SJSA1 (cell line): Measurements from ENCODE around the gene DPYD. TPM values are rescaled to one million over a fixed set of nuclear protein-coding genes. Genes with fewer than 3 reads are reported as not detected.

ENCODE experiments used
- DNase-seq, 2 experiments: peaks; one replicate each; pipeline ENCODE4 v3.0.0-alpha.2; 2015 to 2020; ENCODE audit warnings: low spot score in 2 of 2, low read depth in 1 of 2
- H3K27ac ChIP-seq: fragments of 250-450 bp; sonication (Bioruptor Pico); 2 replicates; pipeline ENCODE4 v1.5.1; 2020; ENCODE audit warnings: mild to moderate bottlenecking, moderate library complexity
- H3K27me3 ChIP-seq: fragments of 250-450 bp; sonication (Bioruptor Pico); replicated peaks from 2 replicates; pipeline ENCODE4 v1.5.1; 2020; ENCODE audit warnings: mild to moderate bottlenecking, moderate library complexity
- H3K36me3 ChIP-seq: fragments of 250-450 bp; sonication (Bioruptor Pico); 2 replicates; pipeline ENCODE4 v1.5.1; 2020; ENCODE audit warnings: mild to moderate bottlenecking
- H3K4me1 ChIP-seq: fragments of 250-450 bp; sonication (Bioruptor Pico); replicated peaks from 2 replicates; pipeline ENCODE4 v1.6.1; 2021; ENCODE audit warnings: mild to moderate bottlenecking
- H3K4me3 ChIP-seq: fragments of 250-450 bp; sonication (Bioruptor Pico); 2 replicates; pipeline ENCODE4 v1.5.1; 2020; ENCODE audit warnings: mild to moderate bottlenecking
- H3K9me3 ChIP-seq: fragments of 250-450 bp; sonication (Bioruptor Pico); replicated peaks from 2 replicates; pipeline ENCODE4 v1.5.1; 2020; ENCODE audit warnings: mild to moderate bottlenecking
- total RNA-seq: library from RNA; depleted of rRNA; stranded (reverse); fragments of >200 nt; shearing (Covaris generic); gene quantifications from 2 replicates; pipeline ENCODE4 v1.2.3, GENCODE V29; 2014

Gene DPYD
- total RNA-seq, 1 experiment from 2014 or later, result 31.4 TPM

GRCh38 chr1:97392701-97393100, 528.1 kb downstream of the DPYD start:
- Histone ChIP-seq H3K9me3 (no peaks in the 10 kb centered on the region), H3K4me1 (no peaks in the 10 kb centered on the region)
- no peak for DNase-seq

DNA sequence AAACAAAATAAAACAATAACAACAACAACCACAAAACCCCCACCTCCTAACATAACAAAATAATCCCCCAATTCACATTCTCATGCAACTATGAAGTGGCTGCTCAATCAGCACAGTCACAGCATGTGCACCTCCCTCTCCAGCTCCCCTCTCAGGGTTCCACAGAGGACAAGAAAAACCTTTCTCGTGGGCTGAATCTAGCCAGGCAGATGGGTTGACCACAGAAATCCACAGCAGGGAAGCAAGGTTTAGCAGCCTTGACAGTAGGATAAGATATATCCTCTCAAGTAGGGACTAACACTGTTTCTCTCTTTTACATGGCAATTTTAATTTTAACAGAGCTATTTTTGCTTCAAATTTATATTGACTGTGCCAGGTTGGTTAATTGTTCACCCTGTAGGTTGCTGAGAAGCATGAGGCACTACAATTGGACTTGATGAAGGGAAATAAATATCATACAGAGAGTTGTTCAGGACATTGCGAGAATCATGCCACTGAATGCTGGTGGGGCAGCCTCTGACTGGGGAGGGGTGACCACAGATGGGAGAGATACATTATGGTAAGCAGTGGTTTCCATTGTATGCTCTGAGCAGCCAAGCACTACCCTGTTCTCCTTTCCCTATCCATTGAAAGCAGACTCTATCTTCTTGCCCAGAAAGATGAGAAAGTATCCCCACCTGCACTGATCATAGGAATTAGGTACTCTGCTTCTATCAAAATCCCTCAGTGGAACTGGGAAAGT, 535.1 kb downstream of the DPYD start:
- DNase-seq, result no peak
- Histone ChIP-seq H3K36me3 (no peaks in the 10 kb centered on the region; the same call in 1 of the 2 replicates), H3K27ac (no peak overlapping the region)

More at GRCh38 chr1:97392701-97393100, 528.1 kb downstream of the DPYD start:
- Histone ChIP-seq H3K27ac (no peak overlapping the region), H3K4me3 (no peak overlapping the region), H3K36me3 (no peaks in the 10 kb centered on the region), H3K27me3 (no peaks in the 10 kb centered on the region)

DNA sequence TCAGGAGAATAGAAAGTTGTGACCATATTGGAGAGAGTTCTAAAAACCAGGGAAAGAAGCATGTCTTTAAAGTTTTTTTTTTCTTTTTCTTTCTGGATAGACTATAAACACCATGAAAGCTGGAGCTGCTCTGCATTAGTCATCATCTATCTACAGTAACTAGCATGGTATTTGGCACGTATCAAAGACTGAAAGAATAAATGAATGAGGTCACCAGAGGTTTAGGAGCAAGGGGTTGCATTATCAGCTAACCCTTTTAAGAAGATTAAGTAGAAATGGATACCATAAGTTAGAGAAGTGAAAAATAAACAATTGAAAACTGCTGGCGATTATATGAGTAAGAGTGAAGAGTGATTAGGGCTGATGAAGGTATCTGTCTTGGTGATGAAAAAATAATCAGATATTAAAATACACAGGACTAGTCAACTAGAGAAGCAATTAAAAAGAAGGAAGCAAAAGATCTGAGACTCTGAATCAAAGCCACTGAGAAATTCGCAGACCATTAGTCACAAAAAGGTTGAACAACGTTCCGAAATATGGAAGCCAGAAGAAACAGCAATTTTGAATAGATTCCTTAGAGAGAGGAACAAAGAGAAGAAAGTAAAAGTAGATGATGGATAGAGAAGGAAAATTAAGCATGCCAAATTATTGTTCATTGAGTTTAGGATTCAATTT, 536.4 kb downstream of the DPYD start:
- Histone ChIP-seq H3K27me3 (no peaks in the 10 kb centered on the region), H3K36me3 (peaks cover 4% of the 10 kb centered on the region; the same call in 1 of the 2 replicates), H3K9me3 (no peaks in the 10 kb centered on the region), H3K27ac (peak overlapping the region; percentile 58), H3K4me3 (no peak overlapping the region), H3K4me1 (peaks cover 20% of the 10 kb centered on the region)
- peak; percentile 46 to 82 for DNase-seq

More for the DNA sequence above, 535.1 kb downstream of the DPYD start:
- H3K27me3 ChIP-seq, result no peaks in the 10 kb centered on the region
- no peaks in the 10 kb centered on the region for H3K9me3 ChIP-seq
- H3K4me1 ChIP-seq, result peaks cover 20% of the 10 kb centered on the region
- no peak overlapping the region for H3K4me3 ChIP-seq

- peak overlapping the region; percentile 58 for H3K27ac ChIP-seq
- DNase-seq, result no peak
- no peak overlapping the region for H3K4me3 ChIP-seq
- H3K4me1 ChIP-seq, result peaks cover 20% of the 10 kb centered on the region
- no peaks in the 10 kb centered on the region for H3K9me3 ChIP-seq
- peaks cover 4% of the 10 kb centered on the region; the same call in 1 of the 2 replicates for H3K36me3 ChIP-seq
- no peaks in the 10 kb centered on the region for H3K27me3 ChIP-seq
These were observed 537.0 kb downstream of the DPYD start for GRCh38 chr1:97383797-97384196.

DNA sequence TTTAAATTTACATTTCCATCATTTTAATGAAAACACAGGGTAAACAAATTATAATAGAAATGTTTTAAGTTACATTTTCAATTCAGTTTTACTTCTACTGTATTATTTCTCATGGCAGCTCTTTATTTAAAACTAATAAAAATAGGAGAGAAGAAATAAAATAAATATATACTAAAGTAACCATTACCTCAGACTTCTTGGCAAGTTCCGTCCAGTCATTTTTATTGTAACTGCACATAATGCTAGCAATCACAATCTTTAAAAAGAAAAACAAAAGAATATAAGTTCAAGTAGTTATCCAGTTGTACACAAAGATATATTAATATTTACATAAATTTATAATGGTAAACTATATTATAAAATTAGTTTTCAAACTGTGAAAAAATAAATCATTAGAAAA, 538.6 kb downstream of the DPYD start:
- H3K36me3 ChIP-seq, result peaks cover 4% of the 10 kb centered on the region; the same call in 1 of the 2 replicates
- no peak for DNase-seq

DNA sequence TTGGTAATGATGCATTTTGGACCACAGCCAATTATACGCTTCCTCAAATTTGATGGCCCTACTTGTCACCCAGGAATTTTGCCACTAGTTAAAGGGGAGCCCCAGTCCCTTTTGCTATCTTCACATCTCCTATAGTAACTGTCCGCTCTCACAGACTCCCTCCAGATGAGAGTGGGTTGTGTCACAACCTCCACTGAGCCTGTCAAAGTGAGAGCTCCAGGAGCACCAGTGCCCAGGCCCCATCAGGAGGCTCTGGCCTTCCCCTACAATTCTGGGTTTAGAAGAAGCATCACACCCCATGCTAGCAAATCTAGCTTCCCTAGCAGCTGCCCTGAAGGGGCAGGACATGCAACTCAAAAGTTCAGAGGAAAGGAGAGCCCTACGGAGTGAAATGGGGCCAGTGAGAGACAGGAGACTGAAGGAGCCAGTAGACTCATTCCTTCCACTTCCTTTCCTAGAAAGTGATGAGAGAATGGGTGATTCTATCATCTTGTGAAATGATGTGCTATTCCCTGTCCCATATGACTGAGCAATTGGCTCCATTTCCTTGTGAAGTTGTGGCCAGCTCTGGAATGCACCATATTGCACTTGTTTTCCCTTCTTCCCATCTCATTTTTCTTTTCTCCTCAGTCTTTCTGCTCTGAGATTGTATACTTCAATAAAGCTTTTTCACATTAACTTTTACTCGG, 541.3 kb downstream of the DPYD start:
- DNase-seq, result no peak
- no peak overlapping the region for H3K27ac ChIP-seq

More for the DNA sequence above, 538.6 kb downstream of the DPYD start:
- H3K27ac ChIP-seq, result no peak overlapping the region
- H3K27me3 ChIP-seq, result no peaks in the 10 kb centered on the region
- H3K4me3 ChIP-seq, result no peak overlapping the region
- no peaks in the 10 kb centered on the region for H3K9me3 ChIP-seq
- peaks cover 23% of the 10 kb centered on the region for H3K4me1 ChIP-seq

DNA sequence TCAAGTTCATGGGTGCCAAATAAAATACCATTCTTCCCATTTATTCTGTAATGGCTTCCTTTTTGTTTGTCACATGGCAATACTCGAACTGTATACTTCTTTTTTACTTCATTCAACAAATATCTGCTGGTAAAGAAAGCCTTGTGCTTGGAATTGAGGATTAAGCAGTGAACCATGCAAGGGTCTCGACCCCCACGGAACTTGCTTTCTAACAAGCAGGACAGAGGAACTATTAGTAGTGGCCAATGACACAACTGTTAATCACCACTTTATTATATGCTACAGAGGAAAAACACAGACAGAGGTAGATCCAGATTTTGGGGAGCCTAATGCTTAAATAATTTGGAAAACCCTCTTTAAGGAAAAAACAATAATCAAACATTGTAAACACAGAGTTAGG, 542.2 kb downstream of the DPYD start:
- Histone ChIP-seq H3K4me3 (no peak overlapping the region), H3K4me1 (peaks cover 5% of the 10 kb centered on the region)
- DNase-seq, result no peak

More for the DNA sequence above, 541.3 kb downstream of the DPYD start:
- Histone ChIP-seq H3K9me3 (no peaks in the 10 kb centered on the region), H3K27me3 (no peaks in the 10 kb centered on the region), H3K36me3 (peaks cover 4% of the 10 kb centered on the region; the same call in 1 of the 2 replicates), H3K4me1 (peaks cover 13% of the 10 kb centered on the region), H3K4me3 (no peak overlapping the region)

GRCh38 chr1:97377432-97378034, 543.3 kb downstream of the DPYD start:
- no peak overlapping the region for H3K27ac ChIP-seq
- H3K36me3 ChIP-seq, result peaks cover 4% of the 10 kb centered on the region; the same call in 1 of the 2 replicates
- H3K9me3 ChIP-seq, result no peaks in the 10 kb centered on the region
- 0 out of 2 replicates have a peak, but pooled peaks cover 3% of the 10 kb centered on the region for H3K4me1 ChIP-seq
- no peak overlapping the region for H3K4me3 ChIP-seq
- no peaks in the 10 kb centered on the region for H3K27me3 ChIP-seq
- no peak for DNase-seq

More for the DNA sequence above, 542.2 kb downstream of the DPYD start:
- Histone ChIP-seq H3K27me3 (no peaks in the 10 kb centered on the region), H3K27ac (no peak overlapping the region), H3K9me3 (no peaks in the 10 kb centered on the region), H3K36me3 (peaks cover 4% of the 10 kb centered on the region; the same call in 1 of the 2 replicates)

- Histone ChIP-seq H3K27ac (no peak overlapping the region), H3K27me3 (no peaks in the 10 kb centered on the region), H3K36me3 (peaks cover 2% of the 10 kb centered on the region; the same call in 1 of the 2 replicates), H3K4me1 (0 out of 2 replicates have a peak, but pooled peaks cover 3% of the 10 kb centered on the region), H3K9me3 (no peaks in the 10 kb centered on the region), H3K4me3 (no peak overlapping the region)
- no peak for DNase-seq
These were observed 547.8 kb downstream of the DPYD start for GRCh38 chr1:97373000-97373399.

GRCh38 chr1:97372531-97372930, 548.3 kb downstream of the DPYD start:
- H3K4me3 ChIP-seq, result no peak overlapping the region
- no peaks in the 10 kb centered on the region for H3K9me3 ChIP-seq
- H3K27ac ChIP-seq, result no peak overlapping the region
- 0 out of 2 replicates have a peak, but pooled peaks cover 1% of the 10 kb centered on the region for H3K4me1 ChIP-seq
- DNase-seq, result no peak
- H3K36me3 ChIP-seq, result peaks cover 2% of the 10 kb centered on the region; the same call in 1 of the 2 replicates
- no peaks in the 10 kb centered on the region for H3K27me3 ChIP-seq

- DNase-seq, result no peak
- Histone ChIP-seq H3K27ac (no peak overlapping the region), H3K36me3 (peaks cover 2% of the 10 kb centered on the region; the same call in 1 of the 2 replicates), H3K27me3 (no peaks in the 10 kb centered on the region), H3K4me1 (peaks cover 9% of the 10 kb centered on the region), H3K9me3 (no peaks in the 10 kb centered on the region), H3K4me3 (no peak overlapping the region)
These were observed 552.5 kb downstream of the DPYD start for GRCh38 chr1:97368296-97368695.

GRCh38 chr1:97366984-97367383, 553.9 kb downstream of the DPYD start:
- Histone ChIP-seq H3K4me1 (peaks cover 9% of the 10 kb centered on the region), H3K9me3 (no peaks in the 10 kb centered on the region), H3K4me3 (no peak overlapping the region), H3K27me3 (no peaks in the 10 kb centered on the region), H3K36me3 (no peaks in the 10 kb centered on the region; the same call in 1 of the 2 replicates), H3K27ac (no peak overlapping the region)
- DNase-seq, result no peak

DNA sequence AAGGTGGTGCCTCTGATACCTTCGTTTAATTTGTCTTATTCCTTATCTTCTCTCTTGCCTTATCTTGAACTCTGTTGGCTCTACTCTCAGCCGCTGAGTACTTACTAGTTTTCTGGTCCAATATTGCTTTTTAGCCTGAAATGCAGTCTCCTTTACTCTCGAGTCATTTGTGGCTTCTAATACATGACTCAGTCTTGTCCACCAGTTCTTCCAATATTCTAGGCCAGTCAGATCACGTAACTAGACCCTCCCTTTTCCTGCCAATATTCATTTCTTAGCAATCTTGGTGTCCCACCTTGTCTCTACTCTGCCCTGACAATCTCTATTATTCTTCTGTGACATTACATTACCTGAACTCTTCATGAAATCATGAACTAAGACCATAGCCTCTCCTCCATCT, 555.8 kb downstream of the DPYD start:
- Histone ChIP-seq H3K4me1 (peaks cover 9% of the 10 kb centered on the region), H3K9me3 (no peaks in the 10 kb centered on the region), H3K27ac (0 out of 2 replicates have a peak overlapping the region, but pooled peaks have one; percentile 38), H3K27me3 (no peaks in the 10 kb centered on the region), H3K4me3 (no peak overlapping the region), H3K36me3 (no peaks in the 10 kb centered on the region)
- DNase-seq, result no peak
